WTC11 (cell line): ENCODE measurements around the gene MCM10. TPM values are rescaled to one million over a fixed set of nuclear protein-coding genes. Genes with fewer than 3 reads are reported as not detected.
A peak's percentile ranks its signal among the peaks of the same experiment; 100 is the strongest.

Source experiments
- ATAC-seq: fragments of 200-7000 bp; cut with Tn5 transposase; 2 replicates; pipeline ENCODE4 v1.10.0; 2021; ENCODE audit warnings: mild to moderate bottlenecking, moderate library complexity
- CTCF ChIA-PET: fragments of 300-600 bp; sonication (Branson Sonifier 250); formaldehyde crosslinking; loops from one replicate; lab custom pipeline; 2021; ENCODE audit warnings: antibody characterized with exemption; lab: Charles Lee
- POLR2A ChIA-PET: fragments of 350-600 bp; sonication (Branson Sonifier 250); formaldehyde crosslinking; loops from one replicate; lab custom pipeline; 2021; ENCODE audit warnings: antibody characterized with exemption; lab: Charles Lee
- DNase-seq: peaks from one replicate; pipeline ENCODE4 v3.0.0; 2021; ENCODE audit warnings: low spot score
- H3K27ac Mint-ChIP-seq: 2 replicates; pipeline ENCODE4 v1.8.0; 2021; ENCODE audit warnings: mixed read lengths
- H3K27me3 Mint-ChIP-seq: 2 replicates; pipeline ENCODE4 v1.8.0; 2021; ENCODE audit warnings: low read depth, mild to moderate bottlenecking, moderate library complexity, mixed read lengths
- H3K36me3 Mint-ChIP-seq: 2 replicates; pipeline ENCODE4 v1.8.0; 2021; ENCODE audit warnings: mixed read lengths
- H3K4me1 Mint-ChIP-seq: 2 replicates; pipeline ENCODE4 v1.8.0; 2022; ENCODE audit warnings: mixed read lengths
- H3K4me3 Mint-ChIP-seq: 2 replicates; pipeline ENCODE4 v1.8.0; 2021; ENCODE audit warnings: mild to moderate bottlenecking, moderate library complexity, mixed read lengths
- H3K9me3 Mint-ChIP-seq: 2 replicates; pipeline ENCODE4 v1.8.0; 2021; ENCODE audit warnings: mixed read lengths
- AFF4 ChIP-seq: sonication (generic); formaldehyde crosslinking; IDR thresholded peaks from 2 replicates; pipeline ENCODE4 v1.8.1; 2023; ENCODE audit warnings: mild to moderate bottlenecking, missing genetic modification reagents, borderline replicate concordance
- ATF2 ChIP-seq: sonication (generic); formaldehyde crosslinking; IDR thresholded peaks from 2 replicates; pipeline ENCODE4 v1.8.1; 2022; ENCODE audit warnings: low read depth, missing genetic modification reagents, borderline replicate concordance
- CREM ChIP-seq: sonication (generic); formaldehyde crosslinking; IDR thresholded peaks from 2 replicates; pipeline ENCODE4 v1.8.1; 2022; ENCODE audit warnings: mild to moderate bottlenecking, missing genetic modification reagents, moderate library complexity
- CTCF ChIP-seq: fragments of 200-600 bp; IDR thresholded peaks from 2 replicates; pipeline ENCODE4 v1.8.0; 2022; ENCODE audit warnings: antibody characterized with exemption
- FOXP1 ChIP-seq: sonication (generic); formaldehyde crosslinking; IDR thresholded peaks from 2 replicates; pipeline ENCODE4 v1.8.0; 2022; ENCODE audit warnings: missing genetic modification reagents, mild to moderate bottlenecking, moderate library complexity, borderline replicate concordance
- GABPB1 ChIP-seq: sonication (generic); formaldehyde crosslinking; IDR thresholded peaks from 2 replicates; pipeline ENCODE4 v1.8.1; 2023; ENCODE audit warnings: mild to moderate bottlenecking, missing genetic modification reagents
- JUN ChIP-seq: sonication (generic); formaldehyde crosslinking; IDR thresholded peaks from 2 replicates; pipeline ENCODE4 v1.8.0; 2023; ENCODE audit warnings: mild to moderate bottlenecking, missing genetic modification reagents
- MLX ChIP-seq: sonication (generic); formaldehyde crosslinking; IDR thresholded peaks from 2 replicates; pipeline ENCODE4 v1.8.1; 2023; ENCODE audit warnings: mild to moderate bottlenecking, missing genetic modification reagents, moderate library complexity
- PRDM15 ChIP-seq: sonication (generic); formaldehyde crosslinking; IDR thresholded peaks from 2 replicates; pipeline ENCODE4 v1.8.0; 2022; ENCODE audit warnings: missing genetic modification reagents
- SP1 ChIP-seq: sonication (generic); formaldehyde crosslinking; conservative IDR thresholded peaks from 2 replicates; pipeline ENCODE4 v1.8.1; 2022; ENCODE audit warnings: missing genetic modification reagents
- ZBTB43 ChIP-seq: sonication (generic); formaldehyde crosslinking; IDR thresholded peaks from 2 replicates; pipeline ENCODE4 v1.8.1; 2023; ENCODE audit warnings: mild to moderate bottlenecking, missing genetic modification reagents
- ZNF317 ChIP-seq: sonication (generic); formaldehyde crosslinking; IDR thresholded peaks from 2 replicates; pipeline ENCODE4 v1.8.1; 2023; ENCODE audit warnings: low read depth, mild to moderate bottlenecking, moderate library complexity, missing genetic modification reagents, borderline replicate concordance
- total RNA-seq: library from RNA; stranded (reverse); gene quantifications from 3 replicates; pipeline ENCODE4 v1.2.3, GENCODE V29; 2021

The MCM10 gene
- total RNA-seq, 1 experiment from 2014 or later: 44.3 TPM

- no peak overlapping the region for H3K27ac Mint-ChIP-seq
- H3K27me3 Mint-ChIP-seq: no peaks in the 10 kb centered on the region
- peaks cover 3% of the 10 kb centered on the region; the same call in 1 of the 2 replicates for H3K4me1 Mint-ChIP-seq
- TF ChIP-seq JUN (CRISPR knock-in tag): no peak
- POLR2A ChIA-PET: no interaction called here
- no peak for ATAC-seq
- DNase-seq: no peak
- no peak overlapping the region for H3K4me3 Mint-ChIP-seq
- peaks cover 57% of the 10 kb centered on the region for H3K36me3 Mint-ChIP-seq
- CTCF ChIA-PET: interaction anchor here (0.6 to 1.4 kb wide), 2 partner anchors 42 to 68 kb away, joined by 3 to 4 read pairs; partner anchors contain the start of gene MCM10
- no peaks in the 10 kb centered on the region for H3K9me3 Mint-ChIP-seq
Measured at GRCh38 chr10:13118784-13119410, 42.5 kb upstream of the MCM10 start.

- ChIA-PET CTCF (no interaction called here), POLR2A (no interaction called here)
- Mint-ChIP-seq H3K4me1 (no peaks in the 10 kb centered on the region), H3K27ac (0 out of 2 replicates have a peak overlapping the region, but pooled peaks have one; percentile 37), H3K27me3 (no peaks in the 10 kb centered on the region), H3K9me3 (no peaks in the 10 kb centered on the region), H3K36me3 (peaks cover 61% of the 10 kb centered on the region), H3K4me3 (no peak overlapping the region)
- no peak for DNase-seq
- no peak for ATAC-seq
- TF ChIP-seq MLX (no peak), PRDM15 (CRISPR knock-in tag) (no peak), ATF2 (no peak)
Measured at GRCh38 chr10:13120786-13121499, 40.4 kb upstream of the MCM10 start.

GRCh38 chr10:13121500-13121854 lies 39.9 kb upstream of the MCM10 start:
- TF ChIP-seq ZBTB43 (no peak), CREM (CRISPR knock-in tag) (no peak), FOXP1 (CRISPR knock-in tag) (no peak), CTCF (no peak), SP1 (CRISPR knock-in tag) (no peak), ZNF317 (CRISPR knock-in tag) (no peak), AFF4 (no peak), GABPB1 (CRISPR knock-in tag) (no peak)
- ChIA-PET POLR2A (no interaction called here), CTCF (no interaction called here)
- Mint-ChIP-seq H3K9me3 (no peaks in the 10 kb centered on the region), H3K27ac (no peak overlapping the region), H3K27me3 (no peaks in the 10 kb centered on the region), H3K36me3 (peaks cover 56% of the 10 kb centered on the region), H3K4me3 (no peak overlapping the region), H3K4me1 (no peaks in the 10 kb centered on the region)
- ATAC-seq (no peak), DNase-seq (no peak)
